ENCODE data around the gene DFFB.

Gene DFFB

GRCh38 chr1:3834701-3835100 lies 22.6 kb upstream of the DFFB start:
- no peak for DNase-seq

DNA sequence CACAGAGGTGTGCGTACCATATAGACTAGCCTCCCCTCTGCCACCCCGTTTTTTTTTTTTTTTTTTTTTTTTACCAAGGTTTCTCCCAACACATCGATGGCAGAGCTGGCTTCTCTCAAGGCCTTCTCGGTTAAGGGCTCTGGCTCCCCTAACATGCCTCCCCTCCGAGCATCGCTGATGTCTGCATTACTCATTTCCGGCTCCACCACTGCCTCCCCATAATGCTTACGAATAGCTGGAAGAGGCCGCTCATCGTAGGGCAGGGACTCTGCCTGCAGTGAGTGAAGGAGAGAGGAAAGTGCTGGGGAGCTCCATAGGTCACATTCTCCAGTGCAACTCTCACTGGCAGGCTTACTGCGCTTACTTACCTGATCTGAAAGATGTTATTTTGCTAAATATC lies 20.9 kb upstream of the DFFB start:
- no peak for DNase-seq

DNA sequence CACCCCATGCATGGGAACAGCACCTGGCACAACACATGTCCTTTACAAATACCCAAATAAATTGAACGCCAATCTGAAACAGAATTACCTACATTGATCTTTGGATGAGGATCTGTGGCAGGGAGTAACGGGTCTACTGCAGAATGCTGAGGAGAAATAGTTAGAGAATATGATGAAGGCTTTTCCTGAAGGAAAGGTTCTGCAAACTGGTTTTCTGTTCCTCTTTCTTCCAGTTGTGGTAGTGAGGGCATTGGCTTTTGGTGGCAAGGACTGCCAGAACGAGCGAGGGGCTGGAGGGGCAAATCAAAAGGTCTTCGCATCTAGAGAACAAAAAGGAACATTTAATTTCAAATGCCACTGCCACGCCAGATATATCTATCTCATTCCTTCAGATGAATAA lies 20.1 kb upstream of the DFFB start:
- no peak for DNase-seq

DNA sequence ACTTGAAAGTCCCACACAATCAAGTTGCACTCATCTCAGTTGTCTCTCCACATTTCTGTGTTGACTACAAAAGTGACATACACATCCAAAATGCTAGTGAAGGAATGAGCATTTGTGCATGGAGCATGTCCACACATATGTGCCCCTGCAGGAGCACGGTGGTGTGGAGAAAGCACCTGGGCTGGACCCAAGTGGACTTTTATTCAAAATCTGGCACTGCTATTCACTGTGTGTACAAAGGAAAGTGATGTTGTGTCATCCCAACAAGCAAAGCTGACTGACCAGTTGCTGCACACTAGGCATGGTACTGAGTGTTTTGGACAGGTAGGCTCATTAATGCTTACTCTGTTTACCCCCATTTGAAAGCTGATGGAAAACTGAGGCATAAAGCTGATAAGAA lies 19.6 kb upstream of the DFFB start:
- DNase-seq = no peak

DNA sequence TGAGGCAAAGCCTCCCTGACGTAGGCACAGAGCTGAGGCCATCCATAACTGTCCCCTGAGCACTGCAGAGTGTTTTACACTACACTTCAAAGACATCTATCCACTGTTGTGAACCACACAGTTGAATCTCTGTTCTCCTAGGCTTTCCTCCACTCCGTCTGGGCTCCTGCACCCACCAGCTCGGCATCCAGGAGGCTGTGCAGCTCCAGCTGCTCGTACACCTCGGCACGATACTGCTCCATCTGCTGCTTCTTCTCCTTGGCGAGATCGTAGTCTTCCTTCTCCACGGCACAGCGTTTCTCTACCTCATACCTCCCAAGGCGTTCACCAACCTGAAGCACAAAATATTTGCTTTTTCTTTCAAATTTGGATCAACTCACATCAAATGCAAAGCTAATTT lies 18.5 kb upstream of the DFFB start:
- DNase-seq = no peak

- no peak for DNase-seq
Measured at GRCh38 chr1:3841491-3841890, 15.8 kb upstream of the DFFB start.

GRCh38 chr1:3842912-3843311 lies 14.4 kb upstream of the DFFB start:
- no peak for DNase-seq

- DNase-seq = no peak
Measured at GRCh38 chr1:3846541-3846940, 10.7 kb upstream of the DFFB start.

DNA sequence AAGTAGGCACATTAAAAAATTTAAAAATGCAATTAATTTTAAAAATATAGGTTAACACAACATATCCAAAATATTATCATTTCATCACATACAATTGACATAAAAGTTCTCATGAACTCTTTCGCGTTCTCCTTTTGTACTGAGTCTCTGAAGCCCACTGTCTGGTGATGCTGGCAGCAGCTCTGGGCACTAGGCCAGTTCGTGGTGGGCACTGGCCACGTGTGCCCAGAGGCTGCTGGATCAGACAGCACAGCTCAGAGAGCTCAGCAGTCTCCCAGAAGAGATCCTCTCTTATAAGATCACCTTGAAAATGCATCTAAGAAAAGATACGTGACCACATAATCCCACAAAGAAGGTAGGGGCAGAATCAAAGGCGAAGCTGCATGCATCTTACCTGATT lies 10.2 kb upstream of the DFFB start:
- no peak for DNase-seq

- DNase-seq = no peak
Measured at GRCh38 chr1:3850857-3851256, 6.4 kb upstream of the DFFB start.

- no peak for DNase-seq
Measured at GRCh38 chr1:3851292-3851691, 6.0 kb upstream of the DFFB start.

- no peak for DNase-seq
Measured at GRCh38 chr1:3852091-3852490, 5.2 kb upstream of the DFFB start.

DNA sequence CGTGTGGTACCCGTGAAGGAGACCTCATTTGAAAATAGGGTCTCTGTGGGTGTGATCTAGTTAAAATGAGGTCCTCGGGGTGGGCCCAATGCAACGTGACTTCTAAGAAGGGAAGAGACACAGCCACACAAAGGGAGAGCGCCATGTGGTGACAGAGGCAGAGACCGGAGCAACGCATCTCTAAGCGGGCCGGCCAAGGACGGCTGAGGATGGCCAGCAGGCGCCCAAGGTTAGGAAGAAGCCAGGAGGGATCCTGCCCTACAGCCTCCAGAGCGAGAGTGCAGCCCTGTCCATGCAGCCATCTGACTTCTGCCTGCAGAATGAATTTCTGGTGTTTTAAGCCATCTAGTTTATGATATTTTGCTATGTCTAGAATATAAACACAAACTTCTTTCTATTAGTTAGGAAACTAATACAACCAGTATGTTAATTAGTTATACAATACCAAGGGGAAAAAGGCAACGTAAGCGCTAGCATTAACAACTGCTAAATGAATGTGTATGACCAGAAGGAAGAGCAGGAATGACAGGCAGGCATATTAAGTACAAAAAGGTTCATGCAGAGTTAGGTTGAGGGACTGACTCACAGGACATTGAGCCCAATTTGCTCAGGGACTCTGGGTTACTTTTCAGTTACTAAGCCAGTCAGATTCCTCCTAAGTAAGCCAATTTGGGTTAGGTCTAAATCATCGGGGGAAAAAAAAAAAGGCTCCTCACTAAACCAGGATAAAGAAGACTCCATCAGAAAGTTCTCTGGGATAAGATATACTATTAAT lies 4.4 kb upstream of the DFFB start:
- DNase-seq = no peak

GRCh38 chr1:3857791-3858129 lies 484 bp downstream of the DFFB start:
- DNase-seq = no peak

DNA sequence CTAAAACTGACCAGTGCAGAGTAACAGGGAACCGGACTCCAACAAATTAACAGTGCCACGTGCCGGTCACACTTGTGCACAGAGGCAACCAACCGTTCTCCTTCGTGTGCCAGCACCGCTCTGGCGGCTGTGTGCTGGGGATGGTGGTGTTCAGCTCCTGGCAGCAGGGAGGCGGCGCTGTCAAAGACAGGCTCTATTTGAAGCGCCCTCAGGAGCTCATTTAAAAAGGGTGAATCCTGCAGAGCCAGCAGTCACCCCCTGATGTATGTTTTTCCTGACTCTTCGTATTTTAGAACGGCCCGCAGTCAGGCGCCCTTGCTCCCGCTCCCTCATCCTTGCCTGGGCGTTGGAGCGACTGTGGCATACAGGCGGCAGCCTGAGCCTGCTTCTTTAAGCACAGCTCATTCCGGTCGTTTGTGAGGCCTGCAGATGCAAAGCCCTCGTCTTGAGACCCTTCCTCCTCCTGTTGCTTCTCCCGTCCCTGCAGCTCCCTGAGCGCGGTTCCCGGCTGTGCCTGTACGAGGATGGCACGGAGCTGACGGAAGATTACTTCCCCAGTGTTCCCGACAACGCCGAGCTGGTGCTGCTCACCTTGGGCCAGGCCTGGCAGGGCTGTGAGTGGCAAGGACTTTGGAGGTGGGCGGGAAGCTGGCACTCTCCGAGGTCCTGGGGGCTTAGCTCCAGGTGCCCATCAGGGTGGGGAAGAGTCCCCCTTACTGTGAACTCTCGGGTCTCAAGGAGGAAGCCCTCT lies 1.1 kb downstream of the DFFB start:
- no peak for DNase-seq

- no peak for DNase-seq
Measured at GRCh38 chr1:3863231-3863935, 6.1 kb downstream of the DFFB start.

- no peak for DNase-seq
Measured at GRCh38 chr1:3864884-3865283, 7.6 kb downstream of the DFFB start.

DNA sequence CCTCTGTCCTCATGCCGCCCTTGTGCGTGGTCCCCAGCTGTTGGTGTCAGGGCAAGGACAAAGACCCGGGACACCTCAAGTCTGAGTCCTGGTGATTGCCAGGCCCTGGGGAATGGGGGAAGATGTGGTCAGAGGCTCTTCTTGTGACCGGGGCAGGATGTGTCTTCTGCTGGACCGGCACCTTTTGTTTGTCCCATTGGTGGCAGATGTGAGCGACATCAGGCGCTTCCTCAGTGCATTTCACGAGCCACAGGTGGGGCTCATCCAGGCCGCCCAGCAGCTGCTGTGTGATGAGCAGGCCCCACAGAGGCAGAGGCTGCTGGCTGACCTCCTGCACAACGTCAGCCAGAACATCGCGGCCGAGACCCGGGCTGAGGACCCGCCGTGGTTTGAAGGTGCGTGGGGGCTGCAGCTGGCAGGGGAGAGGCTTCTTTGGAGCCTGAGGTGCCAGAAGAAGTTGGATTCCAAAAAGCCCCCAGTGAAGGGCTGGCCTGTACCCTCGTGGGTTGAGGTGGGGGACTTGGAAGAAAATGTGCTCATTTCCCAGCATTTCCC lies 8.4 kb downstream of the DFFB start:
- DNase-seq = no peak

DNA sequence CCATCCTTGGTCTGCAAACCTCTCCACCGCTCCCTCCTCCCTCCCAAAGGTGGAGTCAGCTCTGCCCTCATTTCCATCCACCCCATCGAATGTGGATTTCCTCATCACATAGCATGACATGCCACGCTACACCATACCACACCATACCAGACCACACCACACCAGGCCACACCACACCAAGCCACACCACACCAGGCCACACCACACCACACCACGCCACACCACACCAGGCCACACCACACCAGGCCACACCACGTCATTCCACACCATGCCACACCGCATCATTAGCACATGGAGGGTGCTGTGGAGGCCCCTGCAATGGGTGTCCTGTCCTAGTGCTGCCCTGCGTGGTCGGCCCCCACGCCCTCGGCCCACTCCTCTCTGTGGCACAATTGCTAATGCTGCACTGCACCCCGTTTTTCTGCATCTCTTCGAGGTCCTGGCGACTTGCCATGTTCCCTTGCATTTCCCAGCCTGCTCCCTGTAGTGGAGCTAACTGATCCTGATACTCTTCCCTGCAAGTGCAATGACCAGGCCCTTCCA lies 11.3 kb downstream of the DFFB start:
- no peak for DNase-seq

- no peak for DNase-seq
Measured at GRCh38 chr1:3869751-3870301, 12.6 kb downstream of the DFFB start.

DNA sequence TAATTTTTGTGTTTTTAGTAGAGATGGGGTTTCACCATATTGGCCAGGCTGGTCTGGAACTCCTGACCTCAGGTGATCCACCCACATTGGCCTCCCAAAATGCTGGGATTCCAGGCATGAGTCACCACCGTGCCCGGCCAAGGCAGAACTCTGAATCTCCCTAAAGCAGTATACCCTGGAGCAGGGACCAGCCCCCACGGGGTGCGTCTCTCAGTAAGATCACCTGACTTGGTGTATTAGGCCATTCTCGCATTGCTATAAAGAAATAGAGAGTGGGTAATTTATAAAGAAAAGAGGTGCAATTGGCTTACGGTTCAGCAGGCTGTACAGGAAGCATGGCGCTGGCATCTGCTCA lies 14.2 kb downstream of the DFFB start:
- DNase-seq = no peak

GRCh38 chr1:3872546-3872945 lies 15.3 kb downstream of the DFFB start:
- DNase-seq = no peak

GRCh38 chr1:3874736-3875135 lies 17.5 kb downstream of the DFFB start:
- DNase-seq = no peak

Data from NCI-H1930 (cell line).